Measurements from ENCODE around the gene PDCD6IP. TPM values are rescaled to one million over a fixed set of nuclear protein-coding genes. Genes with fewer than 3 reads are reported as not detected.

Gene PDCD6IP
- total RNA-seq (2022; extraction: Qiagen RNA extraction; ENCODE audit: low read depth), result 118 to 182 TPM (median 169 TPM) in 5 replicates

GRCh38 chr3:33798418-33799201 lies at the start of gene PDCD6IP:
PDCD6IP (plus strand) TSS chr3:33798630; CDS start chr3:33798729, 99 bp downstream.

Other genes with a start within 250 kb of the PDCD6IP start
- gene CLASP2, start 80.4 kb upstream of the PDCD6IP start, total RNA-seq (2022; extraction: Qiagen RNA extraction; ENCODE audit: low read depth), result 15.3 to 24.5 TPM (median 18.9 TPM) in 5 replicates

Data from A549 treated with ZK216348 at 1 μM for 4 hours (cell line).